Astrocyte of the cerebellum (primary cell): ENCODE data around the gene YPEL1.

Experiments used
- DNase-seq: peaks from one replicate; pipeline ENCODE4 v3.0.0-alpha.2; 2011; ENCODE audit warnings: low read depth
- H3K4me3 ChIP-seq: 2 replicates; pipeline ENCODE4 v1.5.1; 2011; ENCODE audit warnings: mild to moderate bottlenecking, low read depth, low read length, moderate library complexity
- CTCF ChIP-seq: IDR thresholded peaks from 2 replicates; pipeline ENCODE4 v1.5.1; 2012; ENCODE audit warnings: low read length, low read depth, moderate library complexity, mild to moderate bottlenecking; ENCODE audit errors: missing control alignments
- in situ Hi-C: cut with HindIII; loops from 2 replicates; pipeline ENCODE4 v1.10.0; 2017; ENCODE audit warnings: low sequenced_read_pairs

The YPEL1 gene

GRCh38 chr22:21665047-21665851 is 70.3 kb downstream of the YPEL1 start:
- in situ Hi-C loops, result no loop called here
- H3K4me3 ChIP-seq, result peak overlapping the region; percentile 96
- no peak for DNase-seq
- TF ChIP-seq CTCF, result no peak

- in situ Hi-C loops, result no loop called here
- no peak for TF ChIP-seq CTCF
- DNase-seq, result no peak
- no peak overlapping the region for H3K4me3 ChIP-seq
Observed at GRCh38 chr22:21663738-21664137, 71.9 kb downstream of the YPEL1 start.

- H3K4me3 ChIP-seq, result no peak overlapping the region
- DNase-seq, result no peak
- in situ Hi-C loops, result no loop called here
- TF ChIP-seq CTCF, result no peak
Observed at GRCh38 chr22:21661991-21662390, 73.6 kb downstream of the YPEL1 start.

- no peak for TF ChIP-seq CTCF
- H3K4me3 ChIP-seq, result no peak overlapping the region
- in situ Hi-C loops, result no loop called here
- DNase-seq, result no peak
Observed at GRCh38 chr22:21660904-21661303, 74.7 kb downstream of the YPEL1 start.

GRCh38 chr22:21659864-21660525 is 75.6 kb downstream of the YPEL1 start:
- no peak overlapping the region for H3K4me3 ChIP-seq
- no peak for TF ChIP-seq CTCF
- in situ Hi-C loops, result no loop called here
- DNase-seq, result no peak

- no peak for DNase-seq
- TF ChIP-seq CTCF, result no peak
- in situ Hi-C loops, result no loop called here
- H3K4me3 ChIP-seq, result peak overlapping the region; percentile 49
Observed at GRCh38 chr22:21657360-21658032, 78.1 kb downstream of the YPEL1 start.
